Measurements from ENCODE around the gene CHST2. TPM values are rescaled to one million over a fixed set of nuclear protein-coding genes. Genes with fewer than 3 reads are reported as not detected.
A peak's percentile ranks its signal among the peaks of the same experiment; 100 is the strongest.
"Not testable (repeated sequence)": the region's sequence is repeated elsewhere in the genome, so short reads cannot be mapped to it uniquely, and the experiment has no call there.

The CHST2 gene, protein sequence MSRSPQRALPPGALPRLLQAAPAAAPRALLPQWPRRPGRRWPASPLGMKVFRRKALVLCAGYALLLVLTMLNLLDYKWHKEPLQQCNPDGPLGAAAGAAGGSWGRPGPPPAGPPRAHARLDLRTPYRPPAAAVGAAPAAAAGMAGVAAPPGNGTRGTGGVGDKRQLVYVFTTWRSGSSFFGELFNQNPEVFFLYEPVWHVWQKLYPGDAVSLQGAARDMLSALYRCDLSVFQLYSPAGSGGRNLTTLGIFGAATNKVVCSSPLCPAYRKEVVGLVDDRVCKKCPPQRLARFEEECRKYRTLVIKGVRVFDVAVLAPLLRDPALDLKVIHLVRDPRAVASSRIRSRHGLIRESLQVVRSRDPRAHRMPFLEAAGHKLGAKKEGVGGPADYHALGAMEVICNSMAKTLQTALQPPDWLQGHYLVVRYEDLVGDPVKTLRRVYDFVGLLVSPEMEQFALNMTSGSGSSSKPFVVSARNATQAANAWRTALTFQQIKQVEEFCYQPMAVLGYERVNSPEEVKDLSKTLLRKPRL
- 6.7 TPM for total RNA-seq

DNA sequence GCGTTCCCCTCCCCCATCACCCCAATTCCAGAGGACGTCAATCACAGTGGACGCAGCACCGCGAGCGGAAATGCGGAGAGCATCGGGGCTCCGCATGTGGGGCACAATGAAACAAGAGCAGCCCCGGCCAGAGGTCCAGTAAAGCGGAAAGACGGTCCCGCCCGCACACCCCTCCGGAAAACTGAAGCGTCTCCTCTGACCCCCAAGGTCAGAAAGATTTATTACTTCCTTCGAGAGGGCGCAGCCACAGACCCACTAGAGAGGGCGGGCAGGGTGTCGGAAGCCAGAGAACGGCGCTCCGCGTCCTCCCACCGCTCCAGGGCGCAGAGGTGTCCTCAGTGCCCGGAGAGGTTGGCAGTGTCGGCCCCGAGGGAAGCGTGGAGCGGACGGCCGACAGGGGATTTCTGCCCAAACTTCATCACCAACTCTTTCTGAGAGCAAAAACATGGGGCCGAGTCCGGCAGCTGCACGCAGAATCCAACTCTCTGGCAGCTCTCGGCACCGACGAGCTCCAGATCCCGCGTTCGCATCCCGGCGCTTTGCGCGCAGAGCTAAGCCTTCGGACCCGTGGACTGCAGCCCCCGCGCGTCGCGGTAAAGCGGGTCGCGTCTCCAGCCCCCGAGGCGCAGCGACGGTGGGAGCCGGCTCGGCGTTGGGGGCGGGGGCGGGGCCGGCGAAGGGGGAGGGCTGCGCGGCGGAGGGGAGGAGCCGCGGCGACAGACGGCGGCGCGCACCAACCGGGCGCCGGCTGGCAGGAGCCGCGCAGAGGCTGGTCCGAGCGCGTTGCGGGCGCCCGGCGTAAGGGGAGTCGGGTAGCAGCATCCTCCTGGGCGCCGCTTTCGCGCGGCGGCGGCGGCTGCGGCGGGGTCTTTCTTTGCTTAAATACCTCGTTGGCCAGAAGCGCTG, at the start of gene CHST2:
TSS of gene CHST2 (plus strand) at position 763 of the 906 bp plus-strand sequence. CDS start 1,046 bp downstream, outside the sequence.
- DNase-seq (ENCODE audit: low read depth in 2 of 3, low spot score in 2 of 3): peak; percentile 40 to 79 (median 72)

DNA sequence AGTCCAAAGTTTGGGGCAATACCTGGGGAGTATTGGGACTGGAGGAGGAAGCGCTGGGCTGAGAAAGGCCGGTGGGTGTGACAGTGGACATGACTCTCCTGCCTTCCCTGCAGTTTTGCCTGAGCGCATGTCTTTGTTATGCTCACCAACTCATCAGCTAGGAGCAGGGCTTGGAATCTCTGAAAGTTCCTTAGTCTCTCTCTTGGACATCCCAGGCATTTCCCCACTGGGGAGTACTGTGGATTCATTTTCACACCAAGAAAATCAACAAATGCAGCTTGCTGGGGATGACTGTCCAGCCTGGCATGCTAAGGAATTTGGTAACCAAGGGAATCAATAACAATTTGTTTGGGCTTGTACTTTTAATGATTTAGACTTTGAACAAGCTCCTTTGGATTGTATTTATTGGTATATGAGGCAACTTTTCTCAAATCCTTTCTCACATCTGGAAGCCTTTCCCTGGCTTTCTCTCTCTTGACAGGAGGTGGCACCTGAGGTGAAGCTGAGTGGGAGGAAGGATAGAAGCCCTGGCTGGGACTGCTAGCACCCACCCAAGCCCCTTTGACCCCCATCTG, 48.5 kb upstream of the CHST2 start:
- no peak for DNase-seq (ENCODE audit: low read depth in 2 of 3, low spot score in 2 of 3)

DNA sequence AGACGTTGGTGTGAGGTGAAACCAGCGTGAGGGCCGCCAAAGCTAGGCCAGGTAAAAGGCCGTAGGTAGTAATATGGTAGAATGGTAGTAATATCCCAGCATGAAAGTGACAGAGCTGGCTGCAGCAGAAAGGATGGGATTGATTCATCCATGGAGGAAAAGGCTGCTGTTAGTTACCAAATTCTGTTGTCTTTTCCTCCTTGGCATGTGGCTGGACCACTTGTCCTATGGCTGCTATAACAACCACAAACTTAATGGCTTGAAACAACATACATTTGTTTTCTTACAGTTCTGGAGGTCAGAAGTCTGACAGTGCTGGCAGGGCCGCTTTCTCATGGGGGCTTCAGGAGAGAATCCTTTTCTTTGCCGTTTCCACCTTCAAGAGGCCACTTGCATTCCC, 47.8 kb upstream of the CHST2 start:
- DNase-seq (ENCODE audit: low read depth in 2 of 3, low spot score in 2 of 3): no peak

DNA sequence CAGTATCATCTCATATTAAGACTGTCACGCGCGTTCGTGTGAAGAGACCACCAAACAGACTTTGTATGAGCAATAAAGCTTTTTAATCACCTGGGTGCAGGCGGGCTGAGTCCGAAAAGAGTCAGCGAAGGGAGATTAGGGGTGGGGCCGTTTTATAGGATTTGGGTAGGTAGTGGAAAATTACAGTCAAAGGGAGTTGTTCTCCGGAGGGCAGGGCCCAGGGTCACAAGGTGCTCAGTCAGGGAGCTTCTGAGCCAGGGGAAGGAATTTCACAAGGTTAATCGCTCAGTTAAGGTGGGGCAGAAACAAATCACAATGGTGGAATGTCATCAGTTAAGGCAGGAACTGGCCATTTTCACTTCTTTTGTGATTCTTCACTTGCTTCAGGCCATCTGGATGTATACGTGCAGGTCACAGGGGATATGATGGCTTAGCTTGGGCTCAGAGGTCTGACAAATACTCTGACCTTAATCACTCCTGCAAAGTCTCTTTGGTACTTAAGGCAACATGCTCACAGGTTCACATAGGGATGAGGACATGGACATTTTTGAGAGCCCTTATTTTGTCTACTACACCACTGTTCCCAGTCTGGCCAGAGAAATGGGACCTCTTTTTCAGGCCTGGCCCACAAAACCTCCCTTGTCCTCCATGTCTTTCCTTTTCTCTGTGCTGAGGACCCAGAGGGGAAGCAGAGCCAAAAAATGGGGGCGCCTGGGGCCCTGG, 47.1 kb upstream of the CHST2 start:
- DNase-seq (ENCODE audit: low read depth in 2 of 3, low spot score in 2 of 3): not testable (repeated sequence)

DNA sequence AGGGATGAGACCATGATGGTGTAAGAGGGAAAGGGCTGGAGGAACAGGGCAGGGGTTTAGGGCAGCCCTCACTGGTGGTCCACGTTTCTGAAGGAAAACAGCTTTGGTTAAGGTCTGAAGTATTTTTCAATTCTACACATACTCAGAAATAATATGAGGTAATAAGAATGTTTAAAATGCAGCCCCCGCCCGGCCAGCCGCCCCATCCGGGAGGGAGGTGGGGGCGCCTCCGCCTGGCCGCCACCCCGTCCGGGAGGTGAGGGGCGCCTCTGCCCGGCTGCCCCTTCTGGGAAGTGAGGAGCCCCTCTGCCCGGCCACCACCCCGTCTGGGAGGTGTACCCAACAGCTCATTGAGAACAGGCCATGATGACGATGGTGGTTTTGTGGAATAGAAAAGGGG, 46.0 kb upstream of the CHST2 start:
- DNase-seq (ENCODE audit: low read depth in 2 of 3, low spot score in 2 of 3): not testable (repeated sequence)

DNA sequence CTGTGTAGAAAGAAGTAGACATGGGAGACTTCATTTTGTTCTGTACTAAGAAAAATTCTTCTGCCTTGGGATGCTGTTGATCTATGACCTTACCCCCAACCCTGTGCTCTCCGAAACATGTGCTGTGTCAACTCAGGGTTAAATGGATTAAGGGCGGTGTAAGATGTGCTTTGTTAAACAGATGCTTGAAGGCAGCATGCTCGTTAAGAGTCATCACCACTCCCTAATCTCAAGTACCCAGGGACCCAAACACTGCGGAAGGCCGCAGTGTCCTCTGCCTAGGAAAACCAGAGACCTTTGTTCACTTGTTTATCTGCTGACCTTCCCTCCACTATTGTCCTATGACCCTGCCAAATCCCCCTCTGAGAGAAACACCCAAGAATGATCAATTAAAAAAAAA, 45.6 kb upstream of the CHST2 start:
- DNase-seq (ENCODE audit: low read depth in 2 of 3, low spot score in 2 of 3): not testable (repeated sequence)

DNA sequence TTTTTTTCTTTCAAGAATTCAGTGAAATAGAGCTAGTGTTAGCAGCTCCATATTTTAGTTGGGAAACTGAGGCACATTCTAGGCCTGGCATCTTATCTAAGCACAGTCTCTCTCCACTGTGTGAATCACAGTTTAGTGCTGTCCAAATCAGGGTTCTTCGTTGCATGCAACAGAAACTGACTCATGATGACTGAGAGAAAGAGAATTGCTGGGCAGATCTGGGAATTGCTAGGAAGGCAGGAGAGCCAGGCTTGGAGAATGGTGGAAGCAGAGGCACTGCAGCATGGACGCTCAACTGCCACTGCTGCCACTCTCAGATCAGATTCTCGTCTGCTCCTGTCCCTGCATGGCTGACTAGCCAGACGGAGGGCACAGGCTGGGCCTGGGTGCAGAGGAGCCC, 40.7 kb upstream of the CHST2 start:
- no peak for DNase-seq (ENCODE audit: low read depth in 2 of 3, low spot score in 2 of 3)

DNA sequence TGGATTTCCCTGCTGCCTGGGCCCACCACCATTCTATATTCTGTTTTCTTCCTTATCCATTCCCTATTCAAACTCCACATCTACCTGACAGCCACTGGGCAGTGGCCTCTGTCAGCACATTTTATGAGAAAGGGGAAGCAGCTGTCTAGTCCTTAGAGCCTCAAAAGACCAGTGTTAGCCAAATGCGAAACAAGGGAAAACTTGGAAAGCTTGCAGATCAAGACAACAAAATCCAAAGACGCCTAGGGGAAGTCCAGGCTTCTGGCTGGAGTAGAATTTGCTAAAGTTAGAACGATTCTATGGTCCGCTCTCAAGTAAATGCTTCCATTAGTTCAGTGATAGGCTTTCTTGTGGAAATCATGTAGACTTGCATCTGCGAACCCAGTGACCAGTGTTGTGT, 39.4 kb upstream of the CHST2 start:
- no peak for DNase-seq (ENCODE audit: low read depth in 2 of 3, low spot score in 2 of 3)

DNA sequence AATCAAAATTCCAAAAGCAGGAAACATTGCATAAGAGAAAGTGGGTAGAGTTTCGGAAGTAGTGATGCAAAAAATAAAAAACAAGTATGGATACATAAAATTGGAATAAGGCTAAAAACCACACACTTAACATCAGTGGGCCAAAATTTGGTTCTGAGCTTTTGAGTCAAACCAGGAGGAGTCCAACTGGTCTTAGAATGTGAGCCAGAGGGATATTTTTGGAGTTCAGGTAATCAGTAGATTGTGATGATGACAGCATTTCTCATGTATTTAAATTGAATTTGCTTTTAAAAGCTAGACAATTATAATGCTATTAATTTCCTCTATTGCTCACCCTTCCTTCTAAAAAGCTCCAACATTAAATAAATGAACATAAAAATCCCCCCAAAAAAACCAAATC, 38.2 kb upstream of the CHST2 start:
- no peak for DNase-seq (ENCODE audit: low read depth in 2 of 3, low spot score in 2 of 3)

DNA sequence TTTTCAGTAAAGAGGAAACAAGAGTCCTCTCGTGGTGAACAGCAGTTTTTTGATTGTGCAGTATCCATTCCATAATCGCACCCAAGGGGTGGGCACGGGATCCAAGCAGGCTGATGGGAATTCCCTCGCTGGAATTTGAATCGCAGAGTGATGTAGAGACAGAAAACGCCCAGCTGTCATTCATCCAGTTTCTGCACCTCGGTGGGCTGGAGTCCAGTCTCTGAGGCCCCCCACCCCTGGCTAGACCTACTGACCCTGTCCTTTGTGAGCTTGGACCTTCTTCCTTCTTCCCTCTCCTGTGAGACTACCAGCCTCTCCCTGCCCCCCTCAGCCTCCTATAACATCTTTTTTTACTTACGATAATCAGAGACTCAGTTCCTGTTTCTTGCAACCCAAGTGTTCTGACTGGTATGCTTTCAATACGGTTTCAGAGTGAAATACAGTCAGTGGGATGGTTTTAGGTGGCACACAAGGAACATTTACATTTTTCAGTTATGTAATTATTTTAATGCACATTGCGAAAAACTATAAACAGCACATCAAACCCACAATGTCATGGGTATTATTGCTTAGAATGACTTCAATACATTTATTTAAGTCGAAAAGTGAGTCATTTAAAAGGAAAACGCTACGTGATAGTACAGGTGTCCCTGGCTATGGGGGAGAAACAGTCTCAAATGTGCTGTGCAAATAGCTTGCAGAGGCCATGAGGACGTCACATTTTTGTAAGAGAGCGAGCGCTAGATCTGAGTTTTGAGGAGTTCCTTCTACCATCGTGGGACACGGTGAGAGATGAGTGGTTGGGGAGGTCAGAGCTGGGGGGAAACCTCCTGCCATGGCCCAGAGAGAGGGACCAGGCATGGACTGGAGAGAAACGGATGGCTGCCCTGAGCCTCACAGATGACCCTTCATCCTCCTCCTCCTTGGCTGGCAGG, 37.5 kb upstream of the CHST2 start:
- DNase-seq (ENCODE audit: low read depth in 2 of 3, low spot score in 2 of 3): no peak

DNA sequence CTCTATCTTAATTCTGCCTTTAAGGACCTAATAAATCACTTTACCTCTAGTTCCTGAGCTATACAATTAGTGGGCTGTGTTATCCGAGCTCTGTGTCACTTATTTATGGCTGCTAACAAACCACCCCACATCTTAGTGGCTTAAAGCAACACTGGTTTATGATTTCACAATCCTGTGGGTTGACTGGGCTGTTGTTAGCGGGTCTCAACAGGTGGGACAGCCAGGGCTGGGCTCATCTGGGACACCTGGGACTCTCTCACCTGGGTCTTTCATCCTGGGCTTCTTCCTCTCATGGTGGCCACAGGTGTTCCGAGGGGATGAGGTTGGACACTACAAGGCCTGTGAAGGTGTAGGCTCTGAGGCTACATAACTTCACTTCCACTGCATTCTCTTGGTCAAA, 35.8 kb upstream of the CHST2 start:
- DNase-seq (ENCODE audit: low read depth in 2 of 3, low spot score in 2 of 3): no peak

DNA sequence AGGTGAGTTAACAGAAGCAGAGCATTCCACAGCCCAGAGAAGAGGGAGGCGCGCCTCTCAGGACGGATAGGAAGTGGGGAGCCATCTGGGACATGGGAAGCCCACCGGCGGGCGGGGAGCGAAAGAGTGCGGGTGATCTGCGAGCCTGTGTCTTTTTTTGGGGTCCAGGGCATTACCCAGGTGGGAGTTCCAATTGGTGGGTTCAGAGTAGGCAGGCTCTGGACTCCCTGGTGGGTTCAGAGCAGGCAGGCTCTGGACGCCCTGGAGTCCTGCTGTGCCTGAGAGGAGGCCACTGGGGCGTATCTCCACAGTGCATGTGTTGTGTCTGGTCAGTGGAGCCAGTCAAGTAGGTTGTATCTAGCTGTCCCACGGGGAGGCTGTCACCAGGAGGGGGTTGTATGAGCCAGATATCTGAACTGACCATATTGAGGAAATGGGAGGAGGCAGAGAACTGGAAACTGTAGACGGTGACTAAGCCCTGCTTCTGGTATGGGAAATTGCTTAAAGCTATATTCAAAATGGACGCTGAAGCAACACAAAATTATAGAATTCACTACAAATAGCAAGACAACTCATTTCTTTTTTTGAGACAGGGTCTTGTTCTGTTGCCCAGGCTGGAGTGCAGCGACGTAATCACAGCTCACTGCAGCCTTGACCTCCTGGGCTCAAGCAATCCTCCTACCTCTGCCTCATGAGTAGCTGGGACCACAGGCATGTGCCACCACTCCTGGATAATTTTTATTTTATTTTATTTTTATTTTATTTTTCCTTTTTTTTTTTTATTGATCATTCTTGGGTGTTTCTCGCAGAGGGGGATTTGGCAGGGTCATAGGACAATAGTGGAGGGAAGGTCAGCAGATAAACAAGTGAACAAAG, 34.5 kb upstream of the CHST2 start:
- peak in 2 of 3 donors; percentile 65 to 71 for DNase-seq (ENCODE audit: low read depth in 2 of 3, low spot score in 2 of 3)

DNA sequence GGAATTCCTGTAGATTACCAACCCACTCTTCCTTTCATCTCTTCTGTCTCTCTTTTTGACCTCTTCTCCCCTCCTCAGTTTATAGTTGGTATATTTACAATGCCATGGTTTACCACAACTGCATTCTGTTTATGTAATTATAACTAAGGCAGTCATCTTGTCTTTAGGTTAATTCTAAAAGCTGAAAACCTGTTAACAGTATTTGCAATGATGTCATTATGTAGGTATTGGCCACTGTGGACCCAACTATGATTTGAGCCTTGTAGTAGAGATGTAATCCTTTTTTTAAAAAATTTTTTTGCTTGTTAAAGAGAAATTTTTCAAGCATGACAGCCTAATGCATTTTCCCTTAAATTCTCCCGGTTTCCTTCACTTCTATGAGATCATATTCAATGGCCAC, 30.7 kb upstream of the CHST2 start:
- no peak for DNase-seq (ENCODE audit: low read depth in 2 of 3, low spot score in 2 of 3)

DNA sequence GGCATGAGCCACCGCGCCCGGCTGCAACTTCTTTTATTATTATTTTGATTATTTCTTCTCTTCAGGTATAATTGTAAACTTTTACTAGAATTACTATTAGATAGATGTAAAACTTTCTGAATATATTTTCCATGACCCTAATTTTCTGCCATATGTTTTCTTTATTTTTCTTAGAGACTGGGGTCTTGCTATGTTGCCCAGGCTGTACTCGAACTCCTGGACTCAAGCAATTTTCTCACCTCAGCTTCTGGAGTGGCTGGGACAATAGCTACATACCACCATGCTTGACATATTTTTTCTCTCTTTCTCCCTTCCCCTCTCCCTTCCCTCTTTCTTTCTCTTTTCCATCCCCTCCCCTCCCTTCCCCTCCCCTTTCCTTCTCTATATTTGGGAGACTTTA, 29.6 kb upstream of the CHST2 start:
- DNase-seq (ENCODE audit: low read depth in 2 of 3, low spot score in 2 of 3): no peak

DNA sequence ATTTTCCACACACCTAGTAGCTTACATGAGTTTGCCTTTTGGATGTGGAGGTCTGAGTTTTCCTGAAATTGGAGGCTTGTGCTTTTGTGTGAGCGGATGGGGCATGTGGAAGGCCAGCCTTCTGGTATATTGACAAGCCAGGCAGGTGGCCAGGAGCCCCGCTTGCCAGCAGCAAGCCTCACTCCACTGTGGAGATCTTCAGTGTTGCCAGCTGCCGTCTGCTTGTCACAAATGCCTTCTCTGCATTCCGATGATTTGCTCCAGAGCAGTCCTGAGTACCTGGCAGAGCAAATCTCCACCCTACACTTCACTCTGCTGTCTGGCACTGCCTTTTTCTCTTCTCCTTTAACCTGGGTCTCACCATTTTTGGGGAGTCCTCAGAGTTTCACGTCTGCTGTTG, 29.1 kb upstream of the CHST2 start:
- DNase-seq (ENCODE audit: low read depth in 2 of 3, low spot score in 2 of 3): no peak

DNA sequence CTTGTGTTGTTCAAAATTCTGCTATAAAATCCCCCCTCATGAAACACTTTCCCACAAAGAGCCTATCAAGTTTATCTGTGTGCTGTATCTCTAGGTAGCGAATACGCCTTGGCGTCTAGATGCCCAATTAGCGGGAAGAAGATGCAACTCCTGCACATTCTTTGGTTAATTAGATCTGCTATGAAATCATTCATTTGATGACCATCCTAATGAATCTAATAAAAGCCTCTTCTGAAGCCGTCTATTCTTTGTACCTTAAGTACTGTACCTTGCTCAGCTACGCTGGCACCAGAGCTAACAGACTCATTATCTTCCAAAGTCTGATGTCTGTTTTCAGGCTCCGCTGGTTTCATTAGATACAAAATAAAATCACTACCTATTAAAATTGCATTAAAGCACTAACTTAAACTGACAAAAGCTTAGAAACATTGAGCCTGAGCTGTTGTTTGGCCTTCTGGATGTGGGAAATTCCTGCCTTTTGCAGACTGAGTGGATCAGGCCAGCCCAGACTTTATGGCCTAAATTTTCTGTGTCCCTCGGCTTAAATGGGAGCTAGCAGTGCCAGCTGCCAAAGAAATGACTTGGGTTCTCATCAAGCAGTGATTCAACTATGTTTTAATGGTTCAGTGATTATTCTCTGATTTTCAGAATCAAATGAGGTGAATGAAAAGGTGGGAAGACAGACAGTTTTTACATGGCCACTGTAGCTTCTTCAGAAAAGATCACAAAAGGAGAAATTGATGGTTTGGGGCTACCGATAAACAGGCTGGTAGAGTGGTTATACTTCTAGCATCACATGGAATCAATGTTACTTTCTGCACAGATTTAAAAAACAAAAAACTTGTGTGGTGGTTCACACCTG, 28.4 kb upstream of the CHST2 start:
- DNase-seq (ENCODE audit: low read depth in 2 of 3, low spot score in 2 of 3): no peak

DNA sequence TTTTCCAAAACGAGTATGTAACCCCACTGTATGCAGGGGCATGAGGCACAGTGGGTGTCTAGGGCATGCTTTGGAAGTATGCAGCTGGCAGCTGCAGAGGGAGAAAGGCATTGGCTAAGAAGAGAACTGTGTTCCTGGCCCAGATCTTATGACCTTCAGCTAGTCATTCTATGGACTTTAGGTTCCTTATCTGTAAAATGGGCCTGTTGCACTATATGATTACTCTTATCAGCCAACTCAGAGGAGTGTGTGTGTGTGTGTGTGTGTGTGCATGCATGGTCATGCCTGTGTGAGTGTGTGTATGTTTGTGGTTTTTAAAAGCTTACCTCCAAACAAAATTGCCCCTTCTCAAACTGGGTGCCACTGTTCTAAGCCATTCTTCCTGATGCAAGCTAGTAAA, 27.4 kb upstream of the CHST2 start:
- DNase-seq (ENCODE audit: low read depth in 2 of 3, low spot score in 2 of 3): no peak
